MM.1S (cell line): ENCODE data around the gene ATG101.

Source experiments
- EZH2 ChIP-seq: fragments of 300-600 bp; sonication (generic); optimal IDR thresholded peaks from 2 replicates; pipeline ENCODE3; 2017; ENCODE audit warnings: low read depth, mild to moderate bottlenecking, antibody characterized with exemption, low read length, mixed read lengths
- TF ChIP-seq, protein P1 (sequence below): fragments of 300-600 bp; sonication (generic); IDR thresholded peaks from 2 replicates; pipeline ENCODE4 v1.5.1; 2016; ENCODE audit warnings: antibody characterized with exemption, low read length, mixed read lengths

GRCh38 chr12:52120951-52121823 is 51.4 kb downstream of the ATG101 start:
- TF ChIP-seq, protein P1, sequence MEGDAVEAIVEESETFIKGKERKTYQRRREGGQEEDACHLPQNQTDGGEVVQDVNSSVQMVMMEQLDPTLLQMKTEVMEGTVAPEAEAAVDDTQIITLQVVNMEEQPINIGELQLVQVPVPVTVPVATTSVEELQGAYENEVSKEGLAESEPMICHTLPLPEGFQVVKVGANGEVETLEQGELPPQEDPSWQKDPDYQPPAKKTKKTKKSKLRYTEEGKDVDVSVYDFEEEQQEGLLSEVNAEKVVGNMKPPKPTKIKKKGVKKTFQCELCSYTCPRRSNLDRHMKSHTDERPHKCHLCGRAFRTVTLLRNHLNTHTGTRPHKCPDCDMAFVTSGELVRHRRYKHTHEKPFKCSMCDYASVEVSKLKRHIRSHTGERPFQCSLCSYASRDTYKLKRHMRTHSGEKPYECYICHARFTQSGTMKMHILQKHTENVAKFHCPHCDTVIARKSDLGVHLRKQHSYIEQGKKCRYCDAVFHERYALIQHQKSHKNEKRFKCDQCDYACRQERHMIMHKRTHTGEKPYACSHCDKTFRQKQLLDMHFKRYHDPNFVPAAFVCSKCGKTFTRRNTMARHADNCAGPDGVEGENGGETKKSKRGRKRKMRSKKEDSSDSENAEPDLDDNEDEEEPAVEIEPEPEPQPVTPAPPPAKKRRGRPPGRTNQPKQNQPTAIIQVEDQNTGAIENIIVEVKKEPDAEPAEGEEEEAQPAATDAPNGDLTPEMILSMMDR = no peak
- TF ChIP-seq EZH2 = no peak
